Measurements from ENCODE around the gene AQP12B. TPM values are rescaled to one million over a fixed set of nuclear protein-coding genes. Genes with fewer than 3 reads are reported as not detected.

Gene AQP12B

DNA sequence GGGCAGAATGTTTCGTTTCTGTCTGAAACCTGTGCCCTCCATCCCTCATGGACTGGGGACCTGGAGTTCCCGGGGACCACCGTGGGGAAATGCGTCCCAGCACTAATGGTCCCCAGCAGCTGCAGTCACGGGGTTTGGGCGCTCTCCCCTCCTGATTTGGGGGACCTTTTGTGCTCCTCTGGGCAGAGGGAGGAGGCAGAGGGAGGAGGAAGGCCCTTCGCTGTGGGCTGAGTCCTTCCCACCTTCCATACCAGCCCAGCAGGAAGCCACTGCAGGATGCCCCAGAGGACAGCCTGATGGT, 54.2 kb downstream of the AQP12B start:
- Histone ChIP-seq H3K23ac (ENCODE audit: low read length) (no peak overlapping the region), H3K4me1 (ENCODE audit: control insufficient read depth, low read depth, low read length) (no peaks in the 10 kb centered on the region), H3K18ac (ENCODE audit: low read length) (no peak overlapping the region), H2BK5ac (ENCODE audit: low read length) (no peak overlapping the region), H3K27ac (ENCODE audit: low read depth, low read length) (no peak overlapping the region), H3K79me2 (ENCODE audit: control insufficient read depth, insufficient read depth, low read length) (no peaks in the 10 kb centered on the region), H3K56ac (ENCODE audit: low read length) (no peak overlapping the region), H2BK120ac (ENCODE audit: low read depth, low read length) (no peak overlapping the region), H3K4me3 (ENCODE audit: low read length) (no peak overlapping the region), H2AK5ac (ENCODE audit: low read length) (no peak overlapping the region), H3K79me1 (ENCODE audit: low read length) (no peaks in the 10 kb centered on the region), H3K9ac (ENCODE audit: low read length) (no peak overlapping the region), H4K5ac (ENCODE audit: low read length) (no peak overlapping the region), H3K36me3 (ENCODE audit: control insufficient read depth, insufficient read depth, low read length) (no peaks in the 10 kb centered on the region), H3K27me3 (ENCODE audit: insufficient read depth, low read length, poor library complexity) (no peaks in the 10 kb centered on the region), H2BK15ac (replicated peaks; ENCODE audit: low read depth) (no peak overlapping the region), H3K4me2 (ENCODE audit: low read length) (no peak overlapping the region), H3K4ac (ENCODE audit: low read depth, low read length) (no peak overlapping the region), H4K8ac (ENCODE audit: low read depth, low read length) (no peak overlapping the region)
- no peak for DNase-seq
- no CpG with 5 or more reads among the region's 7 CpGs for WGBS (ENCODE audit: extremely low coverage, insufficient coverage, low lambda C conversion rate)

DNA sequence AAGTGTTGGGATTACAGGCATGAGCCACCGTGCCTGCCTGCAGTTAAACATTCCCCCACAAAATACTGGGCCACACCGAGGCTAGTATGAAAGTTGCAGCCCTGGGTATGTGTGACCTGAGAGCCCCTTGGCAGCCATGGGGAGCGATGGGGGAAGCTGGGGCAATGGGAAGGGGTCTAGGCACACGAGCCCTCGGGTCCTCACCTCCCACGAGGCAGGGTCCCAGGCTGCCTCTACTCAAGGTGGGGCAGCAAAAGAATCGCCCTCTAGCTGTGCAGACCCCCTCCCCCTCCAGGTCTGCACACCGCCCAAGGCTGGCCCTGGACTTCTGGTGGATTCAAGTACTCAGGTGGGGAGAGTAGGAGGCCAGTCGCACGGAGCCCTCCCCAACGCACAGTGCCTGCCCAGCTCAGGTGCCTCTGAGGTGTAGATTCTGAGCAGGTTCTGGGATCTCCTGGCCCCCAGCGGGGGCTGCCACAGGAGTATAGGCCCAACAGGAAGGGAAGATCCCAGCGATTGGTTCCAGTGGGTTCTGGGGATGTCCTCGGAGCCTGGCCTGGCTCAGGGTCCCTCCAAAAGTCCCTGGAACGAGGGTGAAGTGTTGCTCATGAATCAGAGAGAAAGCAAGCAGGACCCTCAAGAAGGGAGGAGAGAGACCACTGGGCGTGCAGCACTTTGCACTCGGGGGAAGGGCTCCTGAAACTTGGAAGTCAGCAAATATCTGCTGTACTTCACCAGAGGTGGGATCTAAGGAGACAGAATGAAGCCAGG, 54.8 kb downstream of the AQP12B start:
- Histone ChIP-seq H3K27me3 (ENCODE audit: insufficient read depth, low read length, poor library complexity) (no peaks in the 10 kb centered on the region), H2BK5ac (ENCODE audit: low read length) (no peak overlapping the region), H3K79me1 (ENCODE audit: low read length) (no peaks in the 10 kb centered on the region), H3K56ac (ENCODE audit: low read length) (no peak overlapping the region), H3K18ac (ENCODE audit: low read length) (no peak overlapping the region), H2AK5ac (ENCODE audit: low read length) (no peak overlapping the region), H3K4me3 (ENCODE audit: low read length) (no peak overlapping the region), H3K79me2 (ENCODE audit: control insufficient read depth, insufficient read depth, low read length) (no peaks in the 10 kb centered on the region), H2BK120ac (ENCODE audit: low read depth, low read length) (no peak overlapping the region), H3K27ac (ENCODE audit: low read depth, low read length) (no peak overlapping the region), H3K4me1 (ENCODE audit: control insufficient read depth, low read depth, low read length) (no peaks in the 10 kb centered on the region), H3K9ac (ENCODE audit: low read length) (no peak overlapping the region), H3K4me2 (ENCODE audit: low read length) (no peak overlapping the region), H4K8ac (ENCODE audit: low read depth, low read length) (no peak overlapping the region), H4K5ac (ENCODE audit: low read length) (no peak overlapping the region), H2BK15ac (replicated peaks; ENCODE audit: low read depth) (no peak overlapping the region), H3K36me3 (ENCODE audit: control insufficient read depth, insufficient read depth, low read length) (no peaks in the 10 kb centered on the region), H3K23ac (ENCODE audit: low read length) (no peak overlapping the region), H3K4ac (ENCODE audit: low read depth, low read length) (no peak overlapping the region)
- no CpG with 5 or more reads among the region's 17 CpGs for WGBS (ENCODE audit: extremely low coverage, insufficient coverage, low lambda C conversion rate)
- DNase-seq = no peak

DNA sequence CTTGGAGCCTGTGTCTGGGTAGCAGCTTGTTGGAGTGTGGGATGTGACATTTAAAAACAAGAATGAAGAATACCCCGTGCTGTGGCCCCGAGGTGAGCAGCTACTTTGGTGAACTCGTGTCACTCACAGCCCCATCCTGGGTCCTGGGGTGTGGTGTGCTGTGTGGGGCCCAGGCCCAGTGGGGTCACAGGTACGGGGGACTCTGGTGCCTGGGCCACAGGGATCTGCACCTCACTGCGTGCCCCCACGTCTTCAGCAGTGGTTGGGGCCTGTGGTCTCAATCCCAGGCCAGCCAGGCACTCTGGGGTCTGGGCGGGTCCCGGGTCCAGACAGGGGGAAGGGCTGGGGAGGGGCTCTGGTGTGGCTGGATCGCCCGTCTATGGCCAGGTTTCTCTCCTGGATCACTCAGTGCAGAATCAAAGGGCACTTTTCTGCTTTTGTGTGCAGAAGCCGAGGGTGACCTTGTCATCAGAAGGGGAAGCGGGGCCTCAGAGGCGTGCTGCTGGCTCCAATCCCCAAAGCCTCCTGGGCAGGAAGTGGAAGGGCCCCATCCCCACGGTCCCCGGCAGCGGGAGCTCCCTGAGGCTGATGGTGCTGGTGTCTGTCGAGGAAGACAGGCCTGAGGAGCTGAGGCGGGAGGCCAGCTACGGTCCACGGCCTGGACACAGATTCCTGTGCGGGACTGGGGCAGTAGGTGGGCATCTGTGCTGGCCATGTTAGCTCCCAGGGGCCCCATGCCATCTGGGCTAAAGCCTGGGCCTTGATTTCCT, 56.0 kb downstream of the AQP12B start:
- Histone ChIP-seq H2BK15ac (replicated peaks; ENCODE audit: low read depth) (no peak overlapping the region), H2BK120ac (ENCODE audit: low read depth, low read length) (no peak overlapping the region), H3K4me3 (ENCODE audit: low read length) (no peak overlapping the region), H2BK5ac (ENCODE audit: low read length) (no peak overlapping the region), H4K8ac (ENCODE audit: low read depth, low read length) (no peak overlapping the region), H3K4ac (ENCODE audit: low read depth, low read length) (no peak overlapping the region), H3K36me3 (ENCODE audit: control insufficient read depth, insufficient read depth, low read length) (no peaks in the 10 kb centered on the region), H3K4me2 (ENCODE audit: low read length) (no peak overlapping the region), H3K4me1 (ENCODE audit: control insufficient read depth, low read depth, low read length) (no peaks in the 10 kb centered on the region), H3K23ac (ENCODE audit: low read length) (no peak overlapping the region), H3K27ac (ENCODE audit: low read depth, low read length) (no peak overlapping the region), H3K27me3 (ENCODE audit: insufficient read depth, low read length, poor library complexity) (no peaks in the 10 kb centered on the region), H3K79me1 (ENCODE audit: low read length) (no peaks in the 10 kb centered on the region), H3K18ac (ENCODE audit: low read length) (no peak overlapping the region), H3K9ac (ENCODE audit: low read length) (no peak overlapping the region), H3K56ac (ENCODE audit: low read length) (no peak overlapping the region), H4K5ac (ENCODE audit: low read length) (no peak overlapping the region), H3K79me2 (ENCODE audit: control insufficient read depth, insufficient read depth, low read length) (no peaks in the 10 kb centered on the region), H2AK5ac (ENCODE audit: low read length) (no peak overlapping the region)
- DNase-seq = no peak
- WGBS (ENCODE audit: extremely low coverage, insufficient coverage, low lambda C conversion rate) = no CpG with 5 or more reads among the region's 21 CpGs

Small RNA genes within 50 kb of the gene (small RNA-seq; reads per million reads assigned to genes)
- gene AC011298.3 (ENCODE audit: insufficient read depth) = not detected

Measured in mesendoderm (in vitro differentiated cells).